NCI-H2107 (cell line): ENCODE measurements around the gene CHN2.
"Not testable (repeated sequence)": the region's sequence is repeated elsewhere in the genome, so short reads cannot be mapped to it uniquely, and the experiment has no call there.

ENCODE experiments used
- DNase-seq: peaks from one replicate; lab custom pipeline; 2025; lab: John Stamatoyannopoulos, UW

Gene CHN2

DNA sequence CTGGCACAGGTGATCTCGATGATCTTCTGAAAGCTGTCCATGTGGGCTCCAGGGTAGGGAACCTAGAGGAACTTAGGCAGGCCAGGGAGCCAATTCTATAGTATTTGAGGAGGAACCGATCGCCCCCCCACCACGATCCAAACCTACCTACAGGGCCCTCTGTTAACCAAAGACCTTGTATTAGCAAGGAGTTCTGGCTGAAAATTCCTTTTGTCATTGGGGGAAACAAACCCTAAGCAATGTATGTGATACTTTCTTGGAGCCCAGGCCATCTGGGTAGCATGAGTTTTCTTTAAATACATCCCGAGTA is 62.1 kb downstream of the CHN2 start:
- DNase-seq: no peak

DNA sequence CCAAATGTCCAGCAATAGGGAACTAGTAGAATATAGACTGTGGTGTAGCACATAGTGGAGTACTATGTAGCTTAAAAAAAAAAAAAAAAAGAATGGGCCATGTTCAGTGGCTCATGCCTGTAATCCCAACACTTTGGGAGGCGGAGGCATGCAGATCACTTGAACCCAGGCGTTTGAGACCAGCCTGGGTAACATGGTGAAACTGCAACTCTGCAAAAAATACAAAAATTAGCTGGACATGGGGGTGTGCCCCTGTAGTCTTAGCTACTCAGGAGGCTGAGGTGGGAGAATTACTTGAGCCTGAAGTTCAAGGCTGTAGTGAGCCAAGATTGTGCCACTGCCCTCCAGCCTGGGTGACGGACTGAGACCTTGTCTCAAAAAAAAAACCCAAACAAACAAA is 64.4 kb downstream of the CHN2 start:
- DNase-seq: no peak

- no peak for DNase-seq
These were observed 67.8 kb downstream of the CHN2 start for GRCh38 chr7:29262191-29262917.

DNA sequence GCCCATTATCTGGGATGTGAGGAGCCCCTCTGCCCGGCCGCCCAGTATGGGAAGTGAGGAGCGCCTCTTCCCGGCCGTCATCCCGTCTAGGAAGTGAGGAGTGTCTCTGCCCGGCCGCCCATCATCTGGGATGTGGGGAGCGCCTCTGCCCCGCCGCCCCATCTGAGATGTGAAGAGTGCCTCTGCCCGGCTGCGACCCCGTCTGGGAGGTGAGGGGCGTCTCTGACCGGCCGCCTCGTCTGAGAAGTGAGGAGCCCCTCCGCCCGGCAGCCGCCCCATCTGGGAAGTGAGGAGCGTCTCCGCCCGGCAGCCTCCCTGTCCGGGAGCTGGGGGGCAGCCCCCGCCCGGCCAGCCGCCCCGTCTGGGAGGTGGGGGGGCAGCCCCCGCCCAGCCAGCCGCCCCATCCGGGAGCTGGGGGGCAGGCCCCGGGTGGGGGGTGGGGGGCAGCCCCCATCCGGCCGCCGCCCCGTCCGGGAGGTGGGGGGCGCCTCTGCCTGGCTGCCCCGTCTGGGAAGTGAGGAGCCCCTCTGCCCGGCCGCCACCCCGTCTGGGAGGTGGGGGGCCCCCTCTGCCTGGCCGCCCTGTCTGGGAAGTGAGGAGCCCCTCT is 69.1 kb downstream of the CHN2 start:
- DNase-seq: not testable (repeated sequence)

- no peak for DNase-seq
These were observed 70.8 kb downstream of the CHN2 start for GRCh38 chr7:29265208-29265923.

DNA sequence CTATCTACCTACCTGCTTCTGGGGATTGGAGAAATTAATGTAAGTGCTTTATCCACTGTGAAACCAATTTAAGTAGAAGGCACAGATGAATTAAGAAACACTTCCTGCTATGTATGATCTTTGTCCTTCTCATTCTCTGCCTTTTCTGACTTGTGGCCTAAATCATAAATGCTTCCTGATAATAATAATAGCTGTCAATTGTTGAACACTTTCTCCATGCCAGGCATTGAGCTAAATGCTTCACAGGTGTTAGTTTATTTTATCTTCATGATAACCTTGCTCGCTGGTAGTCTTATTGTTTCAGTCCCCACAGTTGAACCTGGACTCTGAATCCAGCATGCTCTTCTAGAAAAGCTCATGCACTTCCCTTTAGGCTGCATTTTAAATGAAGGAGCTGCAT is 75.4 kb downstream of the CHN2 start:
- no peak for DNase-seq

- no peak for DNase-seq
These were observed 76.2 kb downstream of the CHN2 start for GRCh38 chr7:29270594-29271318.

DNA sequence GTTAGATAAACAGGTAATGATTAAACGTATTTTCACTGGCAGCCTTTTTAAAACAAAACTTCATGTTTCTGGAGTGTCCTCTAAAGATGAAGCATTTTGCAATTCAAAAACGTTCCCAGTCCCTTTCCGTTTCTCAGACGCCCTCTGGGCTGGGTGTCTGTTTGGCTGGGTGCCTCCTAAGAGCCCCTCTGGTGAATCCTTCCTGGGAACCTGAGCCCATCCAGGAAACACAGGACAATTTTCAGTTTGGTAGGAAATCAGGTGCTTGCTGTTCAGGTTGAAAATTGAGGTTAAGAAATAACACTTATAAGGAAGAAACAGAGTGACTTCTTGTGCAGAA is 76.7 kb downstream of the CHN2 start:
- DNase-seq: no peak

DNA sequence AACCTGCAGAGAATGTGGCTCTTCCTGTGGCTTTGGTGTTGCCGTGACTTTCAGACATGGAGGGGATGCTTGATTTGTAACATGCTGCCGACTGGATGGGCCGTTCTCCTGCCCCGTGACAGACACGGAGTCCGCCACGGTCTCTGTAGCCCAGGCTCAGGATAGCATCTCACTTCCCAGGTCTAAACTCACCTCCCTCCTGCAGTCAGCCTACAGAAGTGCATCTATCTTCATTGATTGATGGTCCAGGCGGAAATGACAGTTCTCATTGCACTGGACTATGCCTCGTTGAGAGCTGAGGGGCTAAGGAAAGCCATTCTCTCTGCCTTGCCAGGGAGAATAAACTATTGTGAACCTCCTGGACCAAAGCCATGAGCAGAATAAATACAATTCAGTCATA is 77.5 kb downstream of the CHN2 start:
- no peak for DNase-seq

DNA sequence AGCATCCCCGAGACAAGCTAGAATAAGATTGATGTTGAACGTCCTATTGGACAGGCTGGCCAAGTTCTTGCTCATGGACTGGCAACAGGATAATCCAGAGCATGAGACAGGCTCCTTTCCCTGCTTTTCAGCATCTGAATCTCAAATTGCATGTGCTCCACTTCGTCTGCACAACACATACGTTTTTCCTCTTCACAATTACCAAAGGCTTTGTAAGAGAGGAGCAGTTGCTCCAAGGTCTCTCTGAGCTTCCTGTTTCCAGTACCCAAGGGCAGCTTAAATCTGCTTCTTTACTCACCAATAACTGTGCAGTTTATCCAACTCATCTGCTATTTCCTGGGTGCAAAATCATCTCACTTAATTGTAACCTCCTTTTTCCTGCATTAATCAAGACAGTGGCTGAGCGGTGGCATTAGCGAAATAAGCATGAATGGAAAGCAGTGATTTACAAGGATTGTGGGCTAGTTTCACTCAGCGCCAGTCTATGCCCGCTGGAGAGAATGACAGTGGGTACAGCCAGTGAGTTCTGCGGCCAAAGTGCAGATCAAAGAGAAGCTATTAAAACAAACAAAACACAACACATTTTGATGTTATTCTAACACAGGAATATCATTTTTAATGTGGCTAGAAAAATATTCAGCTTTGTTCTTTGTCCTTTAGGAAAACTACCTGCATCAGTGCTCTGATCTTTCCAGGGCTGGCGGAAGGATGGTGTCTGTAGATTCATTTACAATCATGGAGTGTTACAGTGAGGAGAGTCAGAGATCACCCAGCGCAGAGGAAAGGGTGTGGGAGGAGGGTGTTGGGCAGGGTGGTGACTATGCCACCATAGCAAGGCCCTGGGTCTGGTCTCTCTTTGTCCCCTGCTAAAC is 79.8 kb downstream of the CHN2 start:
- peak; percentile 42 for DNase-seq

DNA sequence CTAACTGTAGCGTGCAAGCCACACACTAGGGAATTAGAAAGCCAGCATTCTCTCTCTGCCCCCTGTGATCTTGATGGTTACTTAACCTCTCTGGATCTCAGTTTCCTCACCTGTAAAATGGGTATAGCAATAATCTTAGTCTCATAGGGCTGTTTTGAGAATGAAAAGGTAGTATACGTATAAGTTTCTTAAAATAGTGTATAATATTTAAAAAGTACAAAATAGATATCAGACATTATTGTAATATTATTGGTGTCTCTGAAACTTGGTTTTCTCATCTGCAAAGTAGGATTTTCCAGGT is 80.4 kb downstream of the CHN2 start:
- no peak for DNase-seq

DNA sequence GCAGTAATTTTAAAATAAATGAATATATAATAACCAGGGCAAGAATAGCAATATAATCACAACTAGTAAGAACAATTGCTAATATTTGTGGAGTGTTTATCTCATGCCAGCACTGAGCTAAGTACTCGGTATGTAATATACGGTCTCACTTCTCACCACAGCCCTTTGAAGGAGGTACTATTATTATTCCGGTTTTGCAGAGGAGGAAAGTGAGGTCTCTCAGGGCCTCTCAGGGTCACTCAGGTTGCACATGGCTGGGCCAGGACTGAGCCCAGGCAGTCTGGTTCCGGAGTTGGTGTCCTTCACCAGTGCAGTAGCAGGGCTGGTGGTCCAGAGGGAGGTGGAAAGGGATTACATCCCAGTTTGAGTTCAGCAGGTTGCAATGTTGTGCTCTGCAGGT is 80.9 kb downstream of the CHN2 start:
- no peak for DNase-seq

- no peak for DNase-seq
These were observed 81.6 kb downstream of the CHN2 start for GRCh38 chr7:29276199-29276598.

- DNase-seq: no peak
These were observed 82.2 kb downstream of the CHN2 start for GRCh38 chr7:29276806-29277205.

DNA sequence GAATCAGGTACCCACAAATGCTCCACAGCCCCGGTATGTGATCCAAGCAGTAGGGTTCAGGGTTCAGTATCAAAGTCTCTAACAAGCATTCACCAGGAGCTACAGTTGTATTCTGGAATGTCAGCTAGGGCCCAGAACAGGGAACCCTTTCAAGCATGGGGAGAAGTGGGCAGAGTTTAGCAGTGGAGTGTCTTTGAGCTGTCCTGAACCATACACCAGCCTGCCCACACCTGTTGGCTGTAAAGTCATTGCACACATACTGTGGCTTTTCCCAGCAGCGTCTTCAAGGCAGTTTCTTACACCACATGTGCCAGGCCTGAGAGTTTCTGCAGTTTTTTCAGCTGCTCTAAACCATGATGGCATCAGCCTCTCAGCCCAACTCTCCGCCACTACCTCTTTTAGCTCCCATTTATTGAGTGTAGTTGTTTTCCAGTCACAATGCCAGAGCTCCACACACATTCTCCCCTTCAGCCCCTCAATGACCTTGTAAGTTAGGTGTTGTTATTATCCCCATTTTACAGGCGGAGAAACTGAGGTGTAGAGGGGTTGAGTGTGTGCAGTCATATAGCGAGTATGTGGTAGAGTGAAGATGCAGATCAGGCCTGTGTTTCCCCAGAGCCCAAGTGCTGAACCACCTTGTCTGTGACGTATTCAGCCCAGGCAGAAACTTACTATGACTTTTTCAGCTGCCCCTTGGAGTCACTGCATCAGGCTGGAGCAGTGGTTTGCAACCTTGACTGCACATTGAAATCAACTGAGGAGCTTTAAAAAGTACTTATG is 83.1 kb downstream of the CHN2 start:
- no peak for DNase-seq

GRCh38 chr7:29278337-29279069 is 83.9 kb downstream of the CHN2 start:
- no peak for DNase-seq

- peak; percentile 31 for DNase-seq
These were observed 87.4 kb downstream of the CHN2 start for GRCh38 chr7:29281782-29282541.

DNA sequence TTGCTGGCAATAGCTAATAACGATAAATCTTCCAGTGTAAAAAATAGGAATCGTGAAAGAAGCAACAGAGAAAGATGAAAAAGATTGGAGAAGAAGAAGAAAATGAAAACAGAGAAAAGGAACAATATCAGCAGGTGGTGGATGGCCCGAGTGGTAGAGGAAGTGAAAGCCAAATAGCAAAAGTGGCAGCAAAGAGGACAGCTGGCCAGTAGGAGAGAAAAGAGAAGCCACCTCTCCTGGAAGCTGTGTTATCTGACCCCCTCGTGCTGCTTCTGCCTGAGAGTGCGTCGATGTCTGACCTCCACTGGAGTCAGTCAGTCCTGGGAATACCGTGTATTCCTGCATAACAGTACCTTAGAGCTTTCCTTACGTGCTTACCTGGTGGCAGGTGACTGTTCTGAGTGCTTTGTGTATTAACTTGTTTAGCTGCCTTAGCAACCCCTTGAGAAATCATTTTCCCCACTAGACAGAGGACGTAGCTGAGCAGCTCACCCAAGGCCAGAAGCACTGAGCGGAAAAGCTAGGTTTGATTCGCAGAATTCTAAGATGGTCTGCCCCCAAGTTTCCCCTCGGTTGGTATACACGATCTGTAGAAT is 88.3 kb downstream of the CHN2 start:
- no peak for DNase-seq

DNA sequence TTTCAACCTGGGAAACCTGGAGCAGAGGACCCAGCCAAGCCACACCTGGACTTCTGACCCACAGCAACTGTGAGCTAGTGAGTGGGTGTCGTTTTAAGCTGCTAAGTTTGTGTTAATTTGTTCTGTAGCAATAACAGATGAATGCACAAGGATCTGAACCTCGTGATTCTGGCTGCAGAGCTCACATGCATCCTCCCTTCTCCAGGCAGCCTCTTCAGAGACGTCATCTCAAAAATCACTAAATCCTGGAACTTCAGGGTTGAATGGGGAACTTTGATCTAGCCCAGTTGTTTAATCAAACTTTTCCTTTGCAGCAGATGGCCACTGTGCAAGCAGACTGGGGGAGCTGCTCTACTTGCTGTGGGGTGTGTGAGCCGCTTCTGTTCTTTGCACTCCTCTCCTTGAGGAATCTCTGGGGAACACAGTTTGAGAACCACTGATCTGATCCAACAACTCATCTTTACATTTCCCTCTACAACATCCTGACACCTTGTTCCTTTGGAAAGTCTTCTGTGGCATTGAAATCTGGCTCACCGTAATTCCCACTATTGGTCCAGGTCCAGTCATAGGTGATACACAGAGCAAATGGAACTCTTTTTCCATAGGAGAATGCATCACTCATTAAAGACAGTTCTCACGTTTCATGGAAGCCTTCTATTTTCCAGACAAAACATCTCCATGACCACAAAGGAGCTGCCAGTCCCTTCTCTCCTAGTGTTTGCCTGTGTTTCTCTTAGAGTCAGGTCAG is 90.3 kb downstream of the CHN2 start:
- no peak for DNase-seq
